ENCODE results near the gene OLIG2. TPM values are rescaled to one million over a fixed set of nuclear protein-coding genes. Genes with fewer than 3 reads are reported as not detected.

Gene OLIG2
- total and polyA plus RNA-seq, 2 of the 4 experiments (the other 2 are of a cell fraction) = not detected

- 44% methylated on average over 9 of the region's 20 CpGs; no CpG with 5 or more reads in 1 of the 2 experiments for WGBS, 2 experiments (ENCODE audit: extremely low coverage in 2 of 2, insufficient read length in 1 of 2)
- peaks cover 58% of the 10 kb centered on the region for H3K27me3 ChIP-seq (ENCODE audit: control insufficient read depth, insufficient read depth, low read length)
- no TSS peak for BruUV-seq (replicated peaks)
These were observed 8.3 kb downstream of the OLIG2 start for GRCh38 chr21:33033961-33034413.

More at GRCh38 chr21:33033961-33034413, 8.3 kb downstream of the OLIG2 start:
- intact Hi-C loops (cut with micrococcal nuclease) (no loop called here), in situ Hi-C loops (cut with MboI; ENCODE audit: low sequenced_read_pairs) (no loop called here), dilution Hi-C loops (cut with HindIII; ENCODE audit: low sequenced_read_pairs, unreplicated experiment) (no loop called here)
- Histone ChIP-seq H2BK20ac (ENCODE audit: low read depth, low read length) (no peak overlapping the region), H3K4ac (ENCODE audit: low read depth, low read length) (no peak overlapping the region), H3K56ac (ENCODE audit: extremely low read depth, insufficient read depth, low read length) (no peak overlapping the region), H4K91ac (ENCODE audit: insufficient read depth, low read depth, low read length) (no peak overlapping the region), H3K4me2 (ENCODE audit: low read depth, low read length) (no peak overlapping the region), H2AK5ac (ENCODE audit: low read depth, low read length) (no peak overlapping the region), H4K5ac (ENCODE audit: low read depth, low read length) (no peak overlapping the region), H3K9me1 (ENCODE audit: insufficient read depth, low read length) (0 out of 2 replicates have a peak, but pooled peaks cover 4% of the 10 kb centered on the region), H3K23ac (ENCODE audit: low read depth, low read length) (no peak overlapping the region), H3K9ac (ENCODE audit: low read depth, low read length) (no peak overlapping the region), H3K9me3 (ENCODE audit: control insufficient read depth, insufficient read depth, low read length) (peaks cover 3% of the 10 kb centered on the region; the same call in 1 of the 2 replicates), H2BK15ac (ENCODE audit: low read depth, low read length) (no peak overlapping the region), H3K27ac (ENCODE audit: insufficient read depth, low read length) (no peak overlapping the region), H3K4me3 (ENCODE audit: insufficient read depth, low read depth, low read length) (no peak overlapping the region), H3K36me3 (ENCODE audit: control insufficient read depth, insufficient read depth, low read length) (no peaks in the 10 kb centered on the region), H3K18ac (ENCODE audit: low read depth, low read length) (no peak overlapping the region), H3K14ac (replicated peaks; ENCODE audit: low read depth, low read length) (no peak overlapping the region), H2AFZ (replicated peaks; ENCODE audit: low read length, poor library complexity) (peak overlapping the region; percentile 19), H2BK5ac (ENCODE audit: low read depth, low read length, poor library complexity, severe bottlenecking) (no peak overlapping the region), H4K8ac (ENCODE audit: low read depth in 2 of 2, low read length in 2 of 2) (no peak overlapping the region), H4K20me1 (ENCODE audit: insufficient read depth, low read length) (no peaks in the 10 kb centered on the region), H2AK9ac (replicated peaks; ENCODE audit: low read depth, low read length, poor library complexity) (no peak overlapping the region), H3K4me1 (ENCODE audit: control insufficient read depth, insufficient read depth, low read length) (peaks cover 4% of the 10 kb centered on the region; the same call in 1 of the 2 replicates), H2BK120ac (ENCODE audit: low read depth, low read length) (no peak overlapping the region), H3K79me1 (ENCODE audit: low read depth in 1 of 2, low read length in 2 of 2) (no peaks in the 10 kb centered on the region)
- ATAC-seq (ENCODE audit: low read depth) (no peak), DNase-seq (no peak)
- POLR2A ChIA-PET (ENCODE audit: unreplicated experiment) = no interaction called here
- TF ChIP-seq POLR2A (IDR thresholded peaks at IDR 0.05; ENCODE audit: low read depth, low read length) (no peak), BHLHE40 (IDR thresholded peaks at IDR 0.05; ENCODE audit: low read depth, low read length) (no peak), MXI1 (IDR thresholded peaks at IDR 0.05; ENCODE audit: borderline replicate concordance, low read depth, low read length) (no peak), NFE2L2 (IDR thresholded peaks at IDR 0.05; ENCODE audit: low read depth, low read length) (no peak), CTCF (conservative IDR thresholded peaks at IDR 0.05; ENCODE audit: low read depth, low read length) (no peak), MAZ (IDR thresholded peaks at IDR 0.05; ENCODE audit: borderline replicate concordance, low read depth, low read length) (no peak), RCOR1 (IDR thresholded peaks at IDR 0.05; ENCODE audit: insufficient replicate concordance, low read length) (no peak), MAFK (IDR thresholded peaks at IDR 0.05; ENCODE audit: low read depth, low read length) (no peak), USF2 (IDR thresholded peaks at IDR 0.05; ENCODE audit: low read depth, low read length) (no peak), CEBPB (IDR thresholded peaks at IDR 0.05; ENCODE audit: low read depth, low read length) (no peak), RFX5 (IDR thresholded peaks at IDR 0.05; ENCODE audit: low read depth, low read length) (no peak), CHD1 (IDR thresholded peaks at IDR 0.05; ENCODE audit: low read depth, low read length) (no peak), RAD21 (IDR thresholded peaks at IDR 0.05; ENCODE audit: low read length) (no peak), SMC3 (IDR thresholded peaks at IDR 0.05; ENCODE audit: low read depth, low read length) (no peak), ELK1 (IDR thresholded peaks at IDR 0.05; ENCODE audit: borderline replicate concordance, low read depth, low read length) (no peak), FOS (IDR thresholded peaks at IDR 0.05; ENCODE audit: low read depth, low read length) (no peak)
- CTCF ChIA-PET = no interaction called here
